Uterus (tissue), 2 donors: ENCODE measurements around the gene INPP5D.

Experiments
- CTCF ChIP-seq, 4 experiments: fragments of 200-600 bp in 2 of 4; fragments of 450-650 bp in 2 of 4; sonication (generic) in 2 of 4; IDR thresholded peaks; one replicate each; pipeline ENCODE4 v1.5.1; 2016 to 2019; ENCODE audit warnings: antibody characterized with exemption in 4 of 4, mild to moderate bottlenecking in 2 of 4, moderate library complexity in 1 of 4
- POLR2A ChIP-seq, 2 donors: fragments of 450-650 bp; IDR thresholded peaks; one replicate each; pipeline ENCODE4 v1.6.1; 2016; ENCODE audit warnings: antibody characterized with exemption in 2 of 2, mild to moderate bottlenecking in 1 of 2, moderate library complexity in 1 of 2

- TF ChIP-seq CTCF (IDR thresholded peaks at IDR 0.05) (no peak), POLR2A (IDR thresholded peaks at IDR 0.05) (no peak)
These were observed 142.4 kb downstream of the INPP5D start for GRCh38 chr2:233202531-233202944.
